ENCODE measurements around the gene SEMA5B.

Gene SEMA5B

GRCh38 chr3:122924056-122924455 is 103.5 kb downstream of the SEMA5B start:
- no peak for DNase-seq (ENCODE audit: low read depth in 2 of 2)

GRCh38 chr3:122923611-122924010 is 104.0 kb downstream of the SEMA5B start:
- DNase-seq (ENCODE audit: low read depth in 2 of 2): no peak

- no peak for DNase-seq (ENCODE audit: low read depth in 2 of 2)
These were observed 105.5 kb downstream of the SEMA5B start for GRCh38 chr3:122921791-122922651.

GRCh38 chr3:122920986-122921385 is 106.6 kb downstream of the SEMA5B start:
- no peak for DNase-seq (ENCODE audit: low read depth in 2 of 2)

- DNase-seq (ENCODE audit: low read depth in 2 of 2): no peak
These were observed 108.3 kb downstream of the SEMA5B start for GRCh38 chr3:122919291-122919610.

- no peak for DNase-seq (ENCODE audit: low read depth in 2 of 2)
These were observed 108.8 kb downstream of the SEMA5B start for GRCh38 chr3:122918576-122919290.

- DNase-seq (ENCODE audit: low read depth in 2 of 2): no peak
These were observed 110.2 kb downstream of the SEMA5B start for GRCh38 chr3:122917412-122917811.

- DNase-seq (ENCODE audit: low read depth in 2 of 2): no peak
These were observed 111.0 kb downstream of the SEMA5B start for GRCh38 chr3:122916580-122916979.

GRCh38 chr3:122916084-122916483 is 111.5 kb downstream of the SEMA5B start:
- DNase-seq (ENCODE audit: low read depth in 2 of 2): no peak

- DNase-seq (ENCODE audit: low read depth in 2 of 2): no peak
These were observed 112.1 kb downstream of the SEMA5B start for GRCh38 chr3:122915300-122916055.

- no peak for DNase-seq (ENCODE audit: low read depth in 2 of 2)
These were observed 113.9 kb downstream of the SEMA5B start for GRCh38 chr3:122913539-122914100.

GRCh38 chr3:122912772-122913538 is 114.6 kb downstream of the SEMA5B start:
- DNase-seq (ENCODE audit: low read depth in 2 of 2): no peak

- no peak for DNase-seq (ENCODE audit: low read depth in 2 of 2)
These were observed 115.7 kb downstream of the SEMA5B start for GRCh38 chr3:122911901-122912300.

- DNase-seq (ENCODE audit: low read depth in 2 of 2): no peak
These were observed 119.3 kb downstream of the SEMA5B start for GRCh38 chr3:122908251-122908650.

- no peak for DNase-seq (ENCODE audit: low read depth in 2 of 2)
These were observed 120.1 kb downstream of the SEMA5B start for GRCh38 chr3:122907471-122907870.

GRCh38 chr3:122903171-122903570 is 124.4 kb downstream of the SEMA5B start:
- no peak for DNase-seq (ENCODE audit: low read depth in 2 of 2)

GRCh38 chr3:122902326-122902725 is 125.2 kb downstream of the SEMA5B start:
- no peak for DNase-seq (ENCODE audit: low read depth in 2 of 2)

- no peak for DNase-seq (ENCODE audit: low read depth in 2 of 2)
These were observed 129.3 kb downstream of the SEMA5B start for GRCh38 chr3:122898298-122898697.

GRCh38 chr3:122893754-122894668 is 133.6 kb downstream of the SEMA5B start:
- no peak for DNase-seq (ENCODE audit: low read depth in 2 of 2)

GRCh38 chr3:122893282-122893681 is 134.3 kb downstream of the SEMA5B start:
- DNase-seq (ENCODE audit: low read depth in 2 of 2): no peak

Measured in fibroblast of skin of left quadriceps (primary cell).